GM13976 (cell line): ENCODE data around the gene C1orf159.

Experiments used
- DNase-seq: peaks from one replicate; pipeline ENCODE4 v3.0.0; 2012; ENCODE audit warnings: low spot score
- CTCF ChIP-seq: IDR thresholded peaks from 2 replicates; pipeline ENCODE4 v1.5.1; 2012; ENCODE audit warnings: borderline replicate concordance, mild to moderate bottlenecking; ENCODE audit not compliant: insufficient read depth; ENCODE audit errors: extremely low read depth, missing control alignments, control extremely low read depth
- in situ Hi-C: fragments of 300-500 bp; cut with MboI; formaldehyde crosslinking; loops from one replicate; pipeline ENCODE4 v1.12.0; 2022; ENCODE audit warnings: low sequenced_read_pairs, mixed read lengths, inconsistent platforms; ENCODE audit not compliant: unreplicated experiment

The C1orf159 gene

GRCh38 chr1:1161683-1162079, 45.8 kb upstream of the C1orf159 start:
- in situ Hi-C loops = no loop called here
- TF ChIP-seq CTCF = no peak
- no peak for DNase-seq

- no peak for TF ChIP-seq CTCF
- in situ Hi-C loops = no loop called here
- no peak for DNase-seq
Observed at GRCh38 chr1:1161078-1161682, 45.3 kb upstream of the C1orf159 start.

GRCh38 chr1:1160281-1160930, 44.5 kb upstream of the C1orf159 start:
- DNase-seq = no peak
- in situ Hi-C loops = no loop called here
- no peak for TF ChIP-seq CTCF

- TF ChIP-seq CTCF = no peak
- in situ Hi-C loops = no loop called here
- peak; percentile 85 for DNase-seq
Observed at GRCh38 chr1:1157914-1158710, 42.2 kb upstream of the C1orf159 start.

- TF ChIP-seq CTCF = no peak
- in situ Hi-C loops = no loop called here
- peak; percentile 93 for DNase-seq
Observed at GRCh38 chr1:1157426-1157913, 41.6 kb upstream of the C1orf159 start.

GRCh38 chr1:1157033-1157365, 41.1 kb upstream of the C1orf159 start:
- in situ Hi-C loops = no loop called here
- no peak for TF ChIP-seq CTCF
- DNase-seq = no peak
